Suprapubic skin (tissue), 3 donors: ENCODE measurements around the gene CACNA1H.

Experiments
- CTCF ChIP-seq, 2 donors: fragments of 200-600 bp in 1 of 2; fragments of 450-650 bp in 1 of 2; sonication (generic) in 1 of 2; IDR thresholded peaks; one replicate each; pipeline ENCODE4 v1.5.1; 2016 to 2019; ENCODE audit warnings: antibody characterized with exemption in 2 of 2, mild to moderate bottlenecking in 1 of 2, moderate library complexity in 1 of 2
- POLR2AphosphoS5 ChIP-seq, 3 donors: sonication (generic); formaldehyde crosslinking; IDR thresholded peaks; one replicate each; pipeline ENCODE4 v1.6.1; 2017; ENCODE audit warnings: antibody characterized with exemption in 3 of 3

- TF ChIP-seq CTCF (IDR thresholded peaks at IDR 0.05) (no peak), POLR2AphosphoS5 (IDR thresholded peaks at IDR 0.05) (no peak)
These were observed 21.4 kb upstream of the CACNA1H start for GRCh38 chr16:1131378-1131994.
